ENCODE measurements around the gene HINFP. TPM values are rescaled to one million over a fixed set of nuclear protein-coding genes. Genes with fewer than 3 reads are reported as not detected.
A peak's percentile ranks its signal among the peaks of the same experiment; 100 is the strongest.
"Not testable (repeated sequence)": the region's sequence is repeated elsewhere in the genome, so short reads cannot be mapped to it uniquely, and the experiment has no call there.

Gene HINFP
- polyA plus RNA-seq, 1 donor = 40.2 TPM

DNA sequence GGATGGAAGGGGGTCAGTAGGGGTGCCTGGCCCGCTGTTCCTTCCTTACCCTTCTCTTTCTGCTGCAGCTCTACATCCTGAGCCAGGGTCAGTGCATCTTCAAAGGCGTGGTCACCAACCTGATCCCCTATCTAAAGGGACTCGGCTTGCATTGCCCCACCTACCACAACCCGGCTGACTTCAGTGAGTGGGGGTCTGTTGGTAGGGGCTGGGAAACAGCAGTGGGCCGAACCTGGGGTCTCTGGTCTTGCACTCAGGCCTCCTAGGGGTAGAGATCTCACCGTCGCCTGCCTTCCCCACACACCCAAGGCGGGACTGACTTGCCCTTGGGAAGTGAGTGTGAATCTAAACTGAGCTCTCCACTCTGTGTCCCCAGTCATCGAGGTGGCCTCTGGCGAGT, 35.1 kb downstream of the HINFP start:
- H3K27ac ChIP-seq (ENCODE audit: low read length) = no peak overlapping the region
- H3K9me3 ChIP-seq (ENCODE audit: control insufficient read depth, low read depth, low read length) = no peaks in the 10 kb centered on the region
- H3K4me1 ChIP-seq (ENCODE audit: control insufficient read depth, insufficient read depth, low read length) = no peaks in the 10 kb centered on the region
- no CpG with 5 or more reads among the region's 10 CpGs for WGBS (ENCODE audit: insufficient coverage, low lambda C conversion rate)
- H3K4me3 ChIP-seq (ENCODE audit: low read length) = no peak overlapping the region
- no peak for DNase-seq
- H3K36me3 ChIP-seq (ENCODE audit: control insufficient read depth, insufficient read depth, low read length) = no peaks in the 10 kb centered on the region
- peaks cover 26% of the 10 kb centered on the region for H3K27me3 ChIP-seq (ENCODE audit: control insufficient read depth, insufficient read depth, low read length)

GRCh38 chr11:119157063-119157462, 35.7 kb downstream of the HINFP start:
- Histone ChIP-seq H3K4me1 (ENCODE audit: control insufficient read depth, insufficient read depth, low read length) (no peaks in the 10 kb centered on the region), H3K27ac (ENCODE audit: low read length) (no peak overlapping the region), H3K4me3 (ENCODE audit: low read length) (no peak overlapping the region), H3K9me3 (ENCODE audit: control insufficient read depth, low read depth, low read length) (no peaks in the 10 kb centered on the region), H3K36me3 (ENCODE audit: control insufficient read depth, insufficient read depth, low read length) (no peaks in the 10 kb centered on the region), H3K27me3 (ENCODE audit: control insufficient read depth, insufficient read depth, low read length) (peaks cover 26% of the 10 kb centered on the region)
- DNase-seq = no peak
- WGBS (ENCODE audit: insufficient coverage, low lambda C conversion rate) = no CpG with 5 or more reads among the region's 3 CpGs

GRCh38 chr11:119158467-119158866, 37.1 kb downstream of the HINFP start:
- peaks cover 25% of the 10 kb centered on the region for H3K27me3 ChIP-seq (ENCODE audit: control insufficient read depth, insufficient read depth, low read length)
- H3K36me3 ChIP-seq (ENCODE audit: control insufficient read depth, insufficient read depth, low read length) = no peaks in the 10 kb centered on the region
- no peak overlapping the region for H3K27ac ChIP-seq (ENCODE audit: low read length)
- WGBS (ENCODE audit: insufficient coverage, low lambda C conversion rate) = no CpG with 5 or more reads among the region's 13 CpGs
- no peak overlapping the region for H3K4me3 ChIP-seq (ENCODE audit: low read length)
- no peaks in the 10 kb centered on the region for H3K9me3 ChIP-seq (ENCODE audit: control insufficient read depth, low read depth, low read length)
- no peak for DNase-seq
- no peaks in the 10 kb centered on the region for H3K4me1 ChIP-seq (ENCODE audit: control insufficient read depth, insufficient read depth, low read length)

- Histone ChIP-seq H3K4me1 (ENCODE audit: control insufficient read depth, insufficient read depth, low read length) (no peaks in the 10 kb centered on the region), H3K9me3 (ENCODE audit: control insufficient read depth, low read depth, low read length) (no peaks in the 10 kb centered on the region), H3K27ac (ENCODE audit: low read length) (no peak overlapping the region), H3K27me3 (ENCODE audit: control insufficient read depth, insufficient read depth, low read length) (peaks cover 13% of the 10 kb centered on the region), H3K4me3 (ENCODE audit: low read length) (no peak overlapping the region), H3K36me3 (ENCODE audit: control insufficient read depth, insufficient read depth, low read length) (no peaks in the 10 kb centered on the region)
- no peak for DNase-seq
- no CpG with 5 or more reads among the region's 9 CpGs for WGBS (ENCODE audit: insufficient coverage, low lambda C conversion rate)
These were observed 38.8 kb downstream of the HINFP start for GRCh38 chr11:119160151-119160550.

DNA sequence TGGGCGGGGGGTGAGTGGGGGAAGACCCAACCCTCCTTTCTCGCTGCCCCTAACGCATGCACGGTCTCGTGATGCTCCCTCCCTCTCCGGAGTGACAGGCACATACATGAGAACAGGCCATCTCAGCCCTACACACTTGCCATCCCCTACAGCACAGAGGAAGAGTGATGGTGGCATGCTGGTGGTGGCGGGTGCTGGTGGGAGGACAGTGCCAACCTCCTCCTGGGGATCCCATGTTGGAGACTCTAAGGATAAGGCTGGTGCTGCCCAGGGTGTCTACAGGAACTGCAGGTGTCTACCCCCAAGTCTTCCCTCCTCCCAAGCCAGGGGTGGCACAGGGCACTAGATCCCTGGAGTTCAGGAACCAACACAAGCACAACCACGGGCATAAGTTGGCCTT, 40.5 kb downstream of the HINFP start:
- Histone ChIP-seq H3K27ac (ENCODE audit: low read length) (no peak overlapping the region), H3K4me3 (ENCODE audit: low read length) (no peak overlapping the region), H3K4me1 (ENCODE audit: control insufficient read depth, insufficient read depth, low read length) (no peaks in the 10 kb centered on the region), H3K9me3 (ENCODE audit: control insufficient read depth, low read depth, low read length) (no peaks in the 10 kb centered on the region), H3K36me3 (ENCODE audit: control insufficient read depth, insufficient read depth, low read length) (no peaks in the 10 kb centered on the region), H3K27me3 (ENCODE audit: control insufficient read depth, insufficient read depth, low read length) (peaks cover 3% of the 10 kb centered on the region)
- no peak for DNase-seq
- no CpG with 5 or more reads among the region's 8 CpGs for WGBS (ENCODE audit: insufficient coverage, low lambda C conversion rate)

DNA sequence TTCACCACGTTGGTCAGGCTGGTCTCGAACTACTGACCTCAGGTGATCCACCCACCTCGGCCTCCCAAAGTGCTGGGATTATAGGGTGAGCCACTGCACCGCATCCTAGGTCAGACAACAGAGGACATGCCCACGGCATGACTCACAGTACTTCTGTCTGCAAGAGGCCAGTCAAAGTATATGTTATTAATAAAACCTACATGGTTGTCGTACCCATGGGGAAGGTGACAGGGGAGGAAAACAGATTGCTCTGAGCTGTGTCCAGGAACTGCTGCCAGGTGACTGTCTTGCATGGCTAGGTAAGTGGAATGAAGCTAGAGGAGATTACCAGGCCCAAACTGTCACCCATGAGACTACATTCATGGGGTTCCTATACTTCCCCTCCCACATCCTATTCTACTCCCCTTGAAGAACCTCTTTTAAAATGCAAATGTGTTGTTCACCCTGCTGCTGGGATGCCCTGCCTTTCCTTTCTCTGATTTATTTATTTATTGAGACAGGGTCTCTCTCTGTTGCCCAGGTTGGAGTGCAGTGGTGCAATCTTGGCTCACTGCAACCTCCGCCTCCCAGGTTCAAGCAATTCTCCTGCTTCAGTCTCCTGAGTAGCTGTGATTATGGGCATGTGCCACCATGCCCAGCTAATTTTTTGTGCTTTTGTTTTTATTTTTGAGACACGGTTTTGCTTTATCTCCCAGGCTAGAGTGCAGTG, 45.1 kb downstream of the HINFP start:
- DNase-seq = no peak
- no peak overlapping the region for H3K4me3 ChIP-seq (ENCODE audit: low read length)
- no peaks in the 10 kb centered on the region for H3K9me3 ChIP-seq (ENCODE audit: control insufficient read depth, low read depth, low read length)
- H3K27ac ChIP-seq (ENCODE audit: low read length) = no peak overlapping the region
- H3K27me3 ChIP-seq (ENCODE audit: control insufficient read depth, insufficient read depth, low read length) = no peaks in the 10 kb centered on the region
- WGBS (ENCODE audit: insufficient coverage, low lambda C conversion rate) = no CpG with 5 or more reads among the region's 8 CpGs
- H3K4me1 ChIP-seq (ENCODE audit: control insufficient read depth, insufficient read depth, low read length) = peaks cover 3% of the 10 kb centered on the region
- no peaks in the 10 kb centered on the region for H3K36me3 ChIP-seq (ENCODE audit: control insufficient read depth, insufficient read depth, low read length)

GRCh38 chr11:119167077-119167458, 45.7 kb downstream of the HINFP start:
- no CpG with 5 or more reads among the region's 10 CpGs for WGBS (ENCODE audit: insufficient coverage, low lambda C conversion rate)
- not testable (repeated sequence) for DNase-seq; H3K36me3 ChIP-seq (ENCODE audit: control insufficient read depth, insufficient read depth, low read length); H3K27ac ChIP-seq (ENCODE audit: low read length); H3K4me3 ChIP-seq (ENCODE audit: low read length); H3K4me1 ChIP-seq (ENCODE audit: control insufficient read depth, insufficient read depth, low read length); H3K9me3 ChIP-seq (ENCODE audit: control insufficient read depth, low read depth, low read length); H3K27me3 ChIP-seq (ENCODE audit: control insufficient read depth, insufficient read depth, low read length)

DNA sequence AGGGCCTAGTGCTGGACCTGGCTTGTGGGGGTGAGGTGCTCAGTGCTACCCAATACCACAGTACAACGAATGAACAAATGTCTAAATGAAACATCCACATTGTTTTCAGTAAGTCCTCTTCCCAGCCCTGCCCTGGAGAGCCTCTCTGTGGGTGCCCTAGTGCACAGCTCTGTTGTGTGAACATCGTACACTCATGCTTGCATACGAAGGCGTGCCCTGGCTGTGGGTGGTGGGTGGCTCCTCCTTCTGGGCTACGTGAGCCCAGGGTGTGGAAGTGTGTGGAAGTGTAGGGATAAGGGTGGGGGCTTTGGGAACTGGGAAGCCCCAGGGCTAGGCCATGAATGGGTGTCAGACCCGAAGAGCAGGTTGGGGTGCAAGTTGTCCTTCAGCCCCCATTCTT, 46.6 kb downstream of the HINFP start:
- Histone ChIP-seq H3K4me1 (ENCODE audit: control insufficient read depth, insufficient read depth, low read length) (peaks cover 3% of the 10 kb centered on the region), H3K36me3 (ENCODE audit: control insufficient read depth, insufficient read depth, low read length) (no peaks in the 10 kb centered on the region), H3K27me3 (ENCODE audit: control insufficient read depth, insufficient read depth, low read length) (no peaks in the 10 kb centered on the region), H3K27ac (ENCODE audit: low read length) (no peak overlapping the region), H3K4me3 (ENCODE audit: low read length) (no peak overlapping the region), H3K9me3 (ENCODE audit: control insufficient read depth, low read depth, low read length) (no peaks in the 10 kb centered on the region)
- DNase-seq = no peak
- no CpG with 5 or more reads among the region's 6 CpGs for WGBS (ENCODE audit: insufficient coverage, low lambda C conversion rate)

GRCh38 chr11:119168471-119169281, 47.3 kb downstream of the HINFP start, which contains the start of gene NLRX1:
Gene NLRX1 (plus strand): TSS chr11:119168725. CDS start chr11:119171404, 2,679 bp downstream.
- H3K9me3 ChIP-seq (ENCODE audit: control insufficient read depth, low read depth, low read length) = no peaks in the 10 kb centered on the region
- peaks cover 5% of the 10 kb centered on the region for H3K36me3 ChIP-seq (ENCODE audit: control insufficient read depth, insufficient read depth, low read length)
- peak within 1 kb of the TSS; percentile 55 for H3K27ac ChIP-seq (ENCODE audit: low read length)
- peak within 1 kb of the TSS; percentile 71 for H3K4me3 ChIP-seq (ENCODE audit: low read length)
- WGBS (ENCODE audit: insufficient coverage, low lambda C conversion rate) = no CpG with 5 or more reads among the region's 63 CpGs
- H3K4me1 ChIP-seq (ENCODE audit: control insufficient read depth, insufficient read depth, low read length) = peaks cover 3% of the 10 kb centered on the region
- H3K27me3 ChIP-seq (ENCODE audit: control insufficient read depth, insufficient read depth, low read length) = no peaks in the 10 kb centered on the region
- peak; percentile 78 to 84 for DNase-seq

DNA sequence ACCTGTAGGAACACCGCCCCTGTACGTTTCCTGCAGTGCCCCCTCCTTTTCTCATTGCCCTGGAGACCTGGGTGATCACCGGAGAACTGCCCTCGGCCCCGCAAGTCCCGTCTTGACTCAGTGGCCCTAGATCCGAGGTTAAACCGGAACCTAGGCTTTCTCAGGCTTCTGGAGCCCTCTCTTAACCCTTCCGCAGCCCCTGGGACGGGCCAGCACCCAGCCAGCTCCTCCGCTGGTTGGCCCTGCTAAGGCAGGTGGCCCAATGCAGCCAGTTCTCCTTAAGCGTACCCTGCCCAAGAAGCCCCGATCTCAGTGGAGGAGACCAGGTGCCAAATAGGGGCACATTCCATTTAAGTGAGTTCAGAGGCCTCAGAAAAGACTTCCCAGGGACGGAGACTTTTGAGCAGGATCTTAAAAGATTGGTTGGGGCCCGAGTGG, 47.9 kb downstream of the HINFP start:
- WGBS (ENCODE audit: insufficient coverage, low lambda C conversion rate) = no CpG with 5 or more reads among the region's 15 CpGs
- DNase-seq = no peak
- peak overlapping the region; percentile 71 for H3K4me3 ChIP-seq (ENCODE audit: low read length)
- peaks cover 8% of the 10 kb centered on the region for H3K36me3 ChIP-seq (ENCODE audit: control insufficient read depth, insufficient read depth, low read length)
- H3K4me1 ChIP-seq (ENCODE audit: control insufficient read depth, insufficient read depth, low read length) = peaks cover 3% of the 10 kb centered on the region
- no peaks in the 10 kb centered on the region for H3K27me3 ChIP-seq (ENCODE audit: control insufficient read depth, insufficient read depth, low read length)
- H3K27ac ChIP-seq (ENCODE audit: low read length) = peak overlapping the region; percentile 55
- no peaks in the 10 kb centered on the region for H3K9me3 ChIP-seq (ENCODE audit: control insufficient read depth, low read depth, low read length)

Measured in large intestine (tissue), 3 donors.